Gastroesophageal sphincter (tissue), 3 donors: ENCODE results near the gene ZNF358.

Source experiments
- EP300 ChIP-seq: sonication (generic); formaldehyde crosslinking; IDR thresholded peaks from one replicate; pipeline ENCODE4 v1.6.1; 2017; ENCODE audit warnings: antibody characterized with exemption, mild to moderate bottlenecking
- POLR2A ChIP-seq, 2 donors: fragments of 450-650 bp; IDR thresholded peaks; one replicate each; pipeline ENCODE4 v1.6.1; 2017; ENCODE audit warnings: antibody characterized with exemption in 2 of 2, mild to moderate bottlenecking in 2 of 2, moderate library complexity in 1 of 2
- POLR2AphosphoS5 ChIP-seq: sonication (generic); formaldehyde crosslinking; IDR thresholded peaks from one replicate; pipeline ENCODE4 v1.6.1; 2017; ENCODE audit warnings: antibody characterized with exemption
- TF ChIP-seq, protein P1 (sequence below), 4 experiments: fragments of 200-600 bp in 2 of 4; fragments of 450-650 bp in 2 of 4; sonication (generic) in 1 of 4; IDR thresholded peaks; one replicate each; pipeline ENCODE4 v1.5.1; 2017 to 2019; ENCODE audit warnings: antibody characterized with exemption in 4 of 4, mild to moderate bottlenecking in 2 of 4, moderate library complexity in 2 of 4

DNA sequence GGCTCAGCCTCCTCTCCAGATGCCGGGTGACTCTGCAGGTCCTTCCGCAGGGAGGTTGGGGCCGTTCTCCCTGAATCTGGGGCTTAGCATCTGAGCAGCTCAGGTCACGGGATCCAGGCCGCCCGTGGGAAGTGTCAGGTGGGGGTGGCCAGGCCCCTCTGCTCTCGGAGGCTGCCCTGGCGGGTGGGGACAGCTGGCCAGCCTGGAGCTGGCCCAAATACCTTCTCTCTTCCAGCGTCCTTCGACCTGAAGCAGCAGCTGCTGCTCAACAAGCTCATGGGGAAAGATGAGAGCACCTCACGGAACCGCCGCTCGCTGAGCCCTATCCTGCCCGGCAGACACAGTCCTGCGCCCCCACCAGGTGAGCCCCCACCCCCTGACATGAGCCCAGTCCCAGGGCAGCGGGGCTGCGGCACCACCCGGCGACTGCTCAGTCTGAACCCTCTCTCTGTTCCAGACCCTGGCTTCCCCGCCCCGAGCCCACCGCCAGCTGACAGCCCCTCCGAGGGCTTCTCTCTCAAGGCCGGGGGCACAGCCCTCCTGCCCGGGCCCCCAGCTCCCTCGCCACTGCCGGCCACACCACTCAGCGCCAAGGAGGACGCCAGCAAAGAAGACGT lies 46.1 kb upstream of the ZNF358 start:
- TF ChIP-seq, protein P1, sequence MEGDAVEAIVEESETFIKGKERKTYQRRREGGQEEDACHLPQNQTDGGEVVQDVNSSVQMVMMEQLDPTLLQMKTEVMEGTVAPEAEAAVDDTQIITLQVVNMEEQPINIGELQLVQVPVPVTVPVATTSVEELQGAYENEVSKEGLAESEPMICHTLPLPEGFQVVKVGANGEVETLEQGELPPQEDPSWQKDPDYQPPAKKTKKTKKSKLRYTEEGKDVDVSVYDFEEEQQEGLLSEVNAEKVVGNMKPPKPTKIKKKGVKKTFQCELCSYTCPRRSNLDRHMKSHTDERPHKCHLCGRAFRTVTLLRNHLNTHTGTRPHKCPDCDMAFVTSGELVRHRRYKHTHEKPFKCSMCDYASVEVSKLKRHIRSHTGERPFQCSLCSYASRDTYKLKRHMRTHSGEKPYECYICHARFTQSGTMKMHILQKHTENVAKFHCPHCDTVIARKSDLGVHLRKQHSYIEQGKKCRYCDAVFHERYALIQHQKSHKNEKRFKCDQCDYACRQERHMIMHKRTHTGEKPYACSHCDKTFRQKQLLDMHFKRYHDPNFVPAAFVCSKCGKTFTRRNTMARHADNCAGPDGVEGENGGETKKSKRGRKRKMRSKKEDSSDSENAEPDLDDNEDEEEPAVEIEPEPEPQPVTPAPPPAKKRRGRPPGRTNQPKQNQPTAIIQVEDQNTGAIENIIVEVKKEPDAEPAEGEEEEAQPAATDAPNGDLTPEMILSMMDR (IDR thresholded peaks at IDR 0.05), result no peak
- TF ChIP-seq POLR2A (IDR thresholded peaks at IDR 0.05) (no peak), POLR2AphosphoS5 (no peak), EP300 (no peak)
